Endothelial cell of umbilical vein (primary cell): ENCODE data around the gene ZDHHC22.

Experiments
- CTCF ChIP-seq, 2 donors: IDR thresholded peaks; 1 replicate in 1 of 2; 2 replicates in 1 of 2; pipeline ENCODE4 v1.5.1; 2011; ENCODE audit warnings: low read length in 2 of 2, mild to moderate bottlenecking in 2 of 2, moderate library complexity in 2 of 2, control low read depth in 1 of 2, inconsistent platforms in 1 of 2, low read depth in 1 of 2; ENCODE audit not compliant: insufficient read depth in 1 of 2; ENCODE audit errors: extremely low read depth in 1 of 2
- EZH2 ChIP-seq: IDR thresholded peaks from 2 replicates; pipeline ENCODE4 v1.6.1; 2012; ENCODE audit warnings: borderline replicate concordance, low read depth, mild to moderate bottlenecking, moderate library complexity, low read length, inconsistent platforms; ENCODE audit not compliant: severe bottlenecking
- FOS ChIP-seq: IDR thresholded peaks from 2 replicates; pipeline ENCODE4 v1.6.1; 2011; ENCODE audit warnings: mild to moderate bottlenecking, low read length, moderate library complexity, borderline replicate concordance; ENCODE audit not compliant: insufficient read depth
- POLR2A ChIP-seq: IDR thresholded peaks from 2 replicates; pipeline ENCODE4 v1.6.1; 2012; ENCODE audit warnings: low read depth, mild to moderate bottlenecking, control low read depth, low read length
- POLR2AphosphoS5 ChIP-seq: IDR thresholded peaks from 2 replicates; pipeline ENCODE4 v1.6.1; 2012; ENCODE audit warnings: low read depth, mild to moderate bottlenecking, control low read depth, low read length, moderate library complexity; ENCODE audit not compliant: insufficient read depth

DNA sequence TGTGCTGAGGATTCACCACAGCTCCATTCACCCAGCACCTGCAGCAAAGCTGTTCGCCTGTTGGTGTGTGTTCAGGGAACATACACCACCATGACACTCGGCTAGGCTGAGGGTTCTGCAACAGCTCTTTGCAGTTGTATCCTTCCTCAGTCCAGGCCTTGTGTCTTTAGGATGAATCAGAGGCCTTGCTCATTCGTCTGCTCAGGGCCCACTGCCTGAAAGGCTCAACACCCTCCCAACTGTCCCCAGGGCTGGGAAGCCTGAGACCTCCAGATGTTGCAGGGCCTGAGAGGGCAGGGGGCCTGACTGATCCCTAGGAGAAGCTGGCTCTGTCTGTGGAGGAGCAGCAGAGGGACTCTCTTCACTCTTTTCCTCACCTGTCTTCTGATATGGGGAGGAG lies 11.2 kb downstream of the ZDHHC22 start:
- TF ChIP-seq POLR2A (no peak), CTCF (IDR thresholded peaks at IDR 0.05; ENCODE audit: extremely low read depth in 1 of 2, insufficient read depth in 1 of 2, low read depth in 1 of 2, low read length in 2 of 2) (no peak), EZH2 (no peak), FOS (no peak), POLR2AphosphoS5 (no peak)
